Smooth muscle cell (in vitro differentiated cells): ENCODE data around the gene SSTR3. TPM values are rescaled to one million over a fixed set of nuclear protein-coding genes. Genes with fewer than 3 reads are reported as not detected.

Experiments used
- DNase-seq: peaks from one replicate; lab custom pipeline; 2025; ENCODE audit not compliant: unreplicated experiment; lab: John Stamatoyannopoulos, UW
- H2AFZ ChIP-seq: fragments of 200-600 bp; sonication (generic); 2 replicates; pipeline ENCODE4 v1.6.0; 2016; ENCODE audit warnings: antibody characterized with exemption, low read depth, mild to moderate bottlenecking
- H3F3A ChIP-seq: fragments of 200-600 bp; sonication (generic); 2 replicates; pipeline ENCODE4 v1.6.0; 2017; ENCODE audit warnings: antibody characterized with exemption, low read depth
- H3K27ac ChIP-seq: fragments of 200-600 bp; sonication (generic); 2 replicates; pipeline ENCODE4 v1.5.1; 2016; ENCODE audit warnings: low read depth, mild to moderate bottlenecking
- H3K27me3 ChIP-seq: fragments of 200-600 bp; sonication (generic); 2 replicates; pipeline ENCODE4 v1.6.1; 2016; ENCODE audit warnings: low read depth, mild to moderate bottlenecking
- H3K36me3 ChIP-seq: fragments of 200-600 bp; sonication (generic); 2 replicates; pipeline ENCODE4 v1.5.1; 2016; ENCODE audit warnings: low read depth
- H3K4me1 ChIP-seq: fragments of 200-600 bp; sonication (generic); 2 replicates; pipeline ENCODE4 v1.5.1; 2016; ENCODE audit warnings: low read depth
- H3K4me2 ChIP-seq: fragments of 200-600 bp; sonication (generic); 2 replicates; pipeline ENCODE4 v1.6.0; 2016; ENCODE audit warnings: mild to moderate bottlenecking
- H3K4me3 ChIP-seq: fragments of 200-600 bp; sonication (generic); 2 replicates; pipeline ENCODE4 v1.5.1; 2016; ENCODE audit warnings: mild to moderate bottlenecking
- H3K79me2 ChIP-seq: fragments of 200-600 bp; sonication (generic); 2 replicates; pipeline ENCODE4 v1.6.0; 2016; ENCODE audit warnings: low read depth, mild to moderate bottlenecking
- H3K9ac ChIP-seq: fragments of 200-600 bp; sonication (generic); 2 replicates; pipeline ENCODE4 v1.6.0; 2016; ENCODE audit warnings: low read depth
- H3K9me3 ChIP-seq: fragments of 200-600 bp; sonication (generic); replicated peaks from 2 replicates; pipeline ENCODE4 v1.5.1; 2016; ENCODE audit warnings: low read depth
- H4K20me1 ChIP-seq: fragments of 200-600 bp; sonication (generic); 2 replicates; pipeline ENCODE4 v1.6.0; 2016; ENCODE audit warnings: low read depth
- WGBS: methylation state at CpG from one replicate; pipeline ENCODE4 v1.1.7; 2016; ENCODE audit warnings: low lambda C conversion rate; 5-methylcytosine and 5-hydroxymethylcytosine counted together
- polyA plus RNA-seq: library from polyadenylated mRNA; unstranded; fragments of >200 nt; fragmentation: Nextera tagmentation; extraction: Ambion mirVana; gene quantifications from 2 replicates; pipeline ENCODE4 v1.2.1, GENCODE V29; 2016
- total RNA-seq: library from RNA; depleted of rRNA; stranded (reverse); fragments of >200 nt; gene quantifications from 2 replicates; pipeline ENCODE4 v1.2.3, GENCODE V29; 2014
- TF ChIP-seq, protein P1 (sequence below): fragments of 200-600 bp; sonication (generic); IDR thresholded peaks from 2 replicates; pipeline ENCODE4 v1.5.1; 2017; ENCODE audit warnings: borderline replicate concordance, mild to moderate bottlenecking, antibody characterized with exemption; ENCODE audit not compliant: insufficient read depth, poor library complexity, severe bottlenecking

SSTR3 gene
- total and polyA plus RNA-seq, 2 experiments from 2014 or later: not detected

DNA sequence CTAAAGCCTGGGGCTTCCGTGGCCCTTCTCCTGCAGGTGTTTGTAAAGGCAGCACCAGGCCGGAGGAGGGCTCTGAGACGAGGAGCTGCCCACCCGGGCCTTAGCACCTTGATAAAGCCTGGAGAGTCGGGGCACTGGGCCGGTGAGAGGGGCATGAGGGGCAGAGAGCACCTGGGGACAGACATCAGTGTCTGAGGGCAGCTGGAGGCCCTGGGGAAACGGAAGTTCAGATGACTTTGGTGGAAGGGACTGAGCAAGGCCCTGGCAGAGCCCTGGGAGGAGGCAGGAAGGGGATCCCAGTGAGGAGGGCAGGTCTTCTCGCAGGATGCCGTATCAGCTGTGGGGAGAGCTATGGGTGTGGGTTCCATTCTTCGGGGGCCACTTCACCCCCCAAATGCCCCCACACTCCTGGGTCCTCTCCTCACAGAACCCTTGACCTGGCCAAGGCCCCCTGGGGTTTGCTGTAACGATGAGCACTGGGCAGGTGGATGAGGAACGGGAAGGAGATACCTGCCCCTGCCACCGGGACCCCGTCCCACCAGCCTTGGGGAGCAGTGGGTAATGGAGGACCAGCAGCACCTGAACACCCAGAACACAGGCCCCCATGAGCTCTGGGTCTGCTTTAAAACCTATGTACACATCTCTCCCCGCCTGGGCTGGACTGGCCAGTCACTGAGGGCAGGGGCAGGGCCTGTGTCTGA is 31.6 kb downstream of the SSTR3 start:
- TF ChIP-seq, protein P1, sequence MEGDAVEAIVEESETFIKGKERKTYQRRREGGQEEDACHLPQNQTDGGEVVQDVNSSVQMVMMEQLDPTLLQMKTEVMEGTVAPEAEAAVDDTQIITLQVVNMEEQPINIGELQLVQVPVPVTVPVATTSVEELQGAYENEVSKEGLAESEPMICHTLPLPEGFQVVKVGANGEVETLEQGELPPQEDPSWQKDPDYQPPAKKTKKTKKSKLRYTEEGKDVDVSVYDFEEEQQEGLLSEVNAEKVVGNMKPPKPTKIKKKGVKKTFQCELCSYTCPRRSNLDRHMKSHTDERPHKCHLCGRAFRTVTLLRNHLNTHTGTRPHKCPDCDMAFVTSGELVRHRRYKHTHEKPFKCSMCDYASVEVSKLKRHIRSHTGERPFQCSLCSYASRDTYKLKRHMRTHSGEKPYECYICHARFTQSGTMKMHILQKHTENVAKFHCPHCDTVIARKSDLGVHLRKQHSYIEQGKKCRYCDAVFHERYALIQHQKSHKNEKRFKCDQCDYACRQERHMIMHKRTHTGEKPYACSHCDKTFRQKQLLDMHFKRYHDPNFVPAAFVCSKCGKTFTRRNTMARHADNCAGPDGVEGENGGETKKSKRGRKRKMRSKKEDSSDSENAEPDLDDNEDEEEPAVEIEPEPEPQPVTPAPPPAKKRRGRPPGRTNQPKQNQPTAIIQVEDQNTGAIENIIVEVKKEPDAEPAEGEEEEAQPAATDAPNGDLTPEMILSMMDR: no peak
- Histone ChIP-seq H2AFZ (no peak overlapping the region), H3K36me3 (no peaks in the 10 kb centered on the region), H3K9me3 (no peaks in the 10 kb centered on the region), H3F3A (peaks cover 5% of the 10 kb centered on the region), H3K4me1 (peaks cover 32% of the 10 kb centered on the region), H3K27ac (no peak overlapping the region), H3K9ac (no peak overlapping the region), H3K4me2 (no peak overlapping the region), H3K4me3 (no peak overlapping the region), H3K79me2 (no peaks in the 10 kb centered on the region), H3K27me3 (no peaks in the 10 kb centered on the region), H4K20me1 (no peaks in the 10 kb centered on the region)
- 90% methylated on average over 15 of the region's 15 CpGs for WGBS
- no peak for DNase-seq

DNA sequence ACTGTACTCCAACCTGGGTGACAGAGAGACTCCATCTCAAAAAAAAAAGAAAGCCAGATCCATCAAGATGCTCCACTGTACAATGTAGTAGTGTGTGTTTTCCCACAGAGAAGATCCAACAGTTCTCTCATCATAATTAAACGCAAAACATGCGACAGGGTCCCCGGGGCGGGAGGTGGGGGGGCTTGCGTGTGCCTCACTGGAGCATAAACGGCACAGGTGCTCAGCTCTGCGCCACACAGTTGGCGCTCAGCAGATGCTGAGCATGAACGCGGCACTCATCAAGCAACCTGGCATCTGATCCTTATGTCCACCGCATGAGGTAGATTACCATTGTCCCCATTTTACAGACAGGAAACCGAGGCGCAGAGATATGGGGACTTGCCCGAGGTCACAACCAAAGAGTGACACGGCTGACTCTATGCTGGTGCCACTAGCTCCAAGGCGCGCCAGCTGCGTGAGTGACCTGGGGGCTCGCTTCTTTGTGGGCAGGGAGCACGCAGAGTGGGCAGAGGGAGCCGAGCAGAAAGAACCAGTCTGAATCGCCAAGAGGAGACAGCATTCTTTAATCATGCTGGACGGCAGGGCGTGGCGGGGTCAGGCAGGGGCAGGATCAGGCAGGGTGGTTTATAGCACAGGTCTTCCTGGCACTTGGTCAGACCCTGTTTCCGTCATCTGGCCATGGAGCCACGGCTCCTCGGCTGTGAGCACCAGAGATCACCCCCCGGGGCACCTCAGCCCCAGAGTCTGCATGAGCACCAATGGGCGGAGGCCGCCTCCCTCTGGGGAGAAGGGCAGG is 32.5 kb downstream of the SSTR3 start:
- Histone ChIP-seq H3K9me3 (no peaks in the 10 kb centered on the region), H2AFZ (no peak overlapping the region), H3K27ac (no peak overlapping the region), H3K27me3 (no peaks in the 10 kb centered on the region), H3K9ac (no peak overlapping the region), H4K20me1 (no peaks in the 10 kb centered on the region), H3K79me2 (no peaks in the 10 kb centered on the region), H3K4me2 (no peak overlapping the region), H3F3A (peaks cover 5% of the 10 kb centered on the region), H3K4me1 (peaks cover 32% of the 10 kb centered on the region), H3K36me3 (no peaks in the 10 kb centered on the region), H3K4me3 (no peak overlapping the region)
- TF ChIP-seq, protein P1: no peak
- DNase-seq: no peak
- 95% methylated on average over 31 of the region's 31 CpGs for WGBS

DNA sequence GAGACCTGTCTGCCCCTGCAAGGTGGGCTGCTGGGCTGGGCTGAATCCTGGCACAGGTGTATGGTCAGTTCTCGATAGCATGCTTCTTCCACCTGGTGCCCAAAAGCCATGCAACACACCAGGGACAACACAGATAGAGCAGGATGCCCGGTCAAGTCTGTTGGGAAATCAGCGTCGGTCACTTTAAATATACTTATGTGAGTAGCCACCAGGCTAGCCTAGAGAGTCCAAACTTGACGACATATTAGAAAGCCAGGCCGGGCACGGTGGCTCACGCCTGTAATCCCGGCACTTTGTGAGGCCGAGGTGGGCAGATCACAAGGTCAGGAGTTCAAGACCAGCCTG is 33.2 kb downstream of the SSTR3 start:
- no peak overlapping the region for H2AFZ ChIP-seq
- TF ChIP-seq, protein P1: no peak

More for the DNA sequence above, 33.2 kb downstream of the SSTR3 start:
- Histone ChIP-seq H3K4me3 (no peak overlapping the region), H3K4me2 (peak overlapping the region; percentile 25), H3K4me1 (peaks cover 32% of the 10 kb centered on the region), H3F3A (peaks cover 5% of the 10 kb centered on the region), H3K27ac (peak overlapping the region; percentile 75), H3K79me2 (no peaks in the 10 kb centered on the region), H3K9ac (no peak overlapping the region), H4K20me1 (no peaks in the 10 kb centered on the region), H3K36me3 (no peaks in the 10 kb centered on the region), H3K27me3 (no peaks in the 10 kb centered on the region), H3K9me3 (no peaks in the 10 kb centered on the region)
- 96% methylated on average over 10 of the region's 10 CpGs for WGBS
- no peak for DNase-seq
